Activated T-cell treated with anti-CD3 and anti-CD28 coated beads, Interleukin-2, amount 50 U/mL, for 1 hour (primary cell): ENCODE data around the gene SFT2D3.

ENCODE experiments used
- DNase-seq: peaks from one replicate; pipeline ENCODE4 v3.0.0-alpha.2; 2020

The SFT2D3 gene

DNA sequence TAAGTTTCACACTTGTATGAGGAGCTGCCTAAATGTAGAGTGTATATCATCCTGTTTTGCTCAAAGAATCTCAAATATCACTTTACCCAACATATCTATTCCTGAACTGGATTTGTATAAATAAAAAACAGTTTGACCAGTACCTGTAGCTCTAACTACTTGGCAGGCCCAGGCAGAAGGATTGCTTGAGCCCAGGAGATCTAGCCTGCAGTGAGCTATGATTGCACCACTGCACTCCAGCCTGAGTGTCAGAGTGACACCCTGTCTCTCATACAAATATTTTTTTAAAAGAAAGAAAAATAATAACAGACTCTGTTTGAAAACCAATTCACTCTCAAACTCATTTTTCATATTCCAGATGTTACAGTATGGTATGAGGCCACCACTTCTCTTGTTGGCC lies 18.2 kb upstream of the SFT2D3 start:
- no peak for DNase-seq

DNA sequence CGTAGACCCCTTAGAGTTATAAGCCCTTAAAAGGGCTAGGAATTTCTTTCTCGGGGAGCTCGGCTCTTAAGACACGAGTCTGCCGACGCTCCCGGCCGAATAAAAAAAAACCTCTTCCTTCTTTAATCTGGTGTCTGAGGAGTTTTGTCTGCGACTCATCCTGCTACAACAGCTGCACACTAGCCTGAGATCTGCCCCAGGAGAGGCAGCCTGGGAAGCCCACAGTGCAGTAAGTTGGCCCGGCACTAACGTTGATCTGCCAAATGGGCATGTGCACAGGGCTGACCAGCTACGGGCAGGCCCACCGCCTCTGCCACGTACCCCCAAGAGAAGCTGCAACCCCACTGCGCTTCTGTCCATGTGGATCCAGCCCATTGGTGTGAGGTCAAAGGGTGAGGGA lies 17.5 kb upstream of the SFT2D3 start:
- no peak for DNase-seq

DNA sequence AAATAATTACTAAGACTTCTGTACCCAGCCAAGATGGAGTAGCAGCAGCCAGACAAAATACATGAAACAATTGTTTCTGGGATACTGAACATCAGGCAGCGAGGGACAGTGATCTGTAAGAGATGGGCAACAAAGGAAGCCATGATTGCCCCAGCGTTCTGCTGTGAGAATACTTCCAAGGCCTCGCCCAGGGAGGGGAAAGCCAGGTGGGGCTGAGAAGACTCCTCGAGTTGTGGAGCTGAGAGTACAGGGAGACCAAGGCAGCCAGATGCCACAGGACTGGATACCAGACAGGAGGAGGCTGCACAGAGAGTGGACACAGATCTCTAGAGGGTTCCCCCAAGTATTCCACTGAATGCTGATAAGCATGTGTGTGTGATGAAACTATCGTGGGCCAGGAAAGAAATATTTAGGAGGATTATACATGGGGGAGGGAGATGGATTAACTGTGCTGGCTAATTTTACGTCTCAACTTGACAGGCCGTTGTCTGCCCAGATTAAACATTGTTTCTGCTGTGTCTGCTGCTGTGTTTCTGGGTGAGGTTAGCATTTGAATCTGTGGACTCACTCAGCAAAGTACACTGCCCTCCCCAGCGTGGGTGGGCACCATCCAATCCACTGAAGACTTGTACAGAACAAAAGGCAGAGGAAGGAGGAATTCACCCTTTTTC lies 15.8 kb upstream of the SFT2D3 start:
- DNase-seq, result no peak

DNA sequence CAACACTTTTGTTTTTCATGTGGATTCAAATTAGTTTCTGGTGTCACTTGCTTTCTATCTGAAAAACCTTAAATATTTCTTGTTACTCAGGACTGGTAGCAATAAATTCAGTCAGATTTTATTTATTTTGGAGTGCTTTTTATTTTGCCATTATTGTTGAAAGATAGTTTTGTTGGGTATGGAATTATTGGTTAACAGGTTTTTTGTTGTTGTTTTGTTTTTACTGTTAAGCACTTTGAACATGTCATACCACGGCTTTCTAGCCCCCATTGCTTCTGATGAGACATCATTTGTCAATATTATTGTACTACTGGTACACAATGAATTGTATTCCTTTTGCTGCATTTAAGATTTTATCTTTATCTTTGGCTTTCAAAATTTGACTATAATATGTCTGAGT lies 12.9 kb upstream of the SFT2D3 start:
- DNase-seq, result no peak

DNA sequence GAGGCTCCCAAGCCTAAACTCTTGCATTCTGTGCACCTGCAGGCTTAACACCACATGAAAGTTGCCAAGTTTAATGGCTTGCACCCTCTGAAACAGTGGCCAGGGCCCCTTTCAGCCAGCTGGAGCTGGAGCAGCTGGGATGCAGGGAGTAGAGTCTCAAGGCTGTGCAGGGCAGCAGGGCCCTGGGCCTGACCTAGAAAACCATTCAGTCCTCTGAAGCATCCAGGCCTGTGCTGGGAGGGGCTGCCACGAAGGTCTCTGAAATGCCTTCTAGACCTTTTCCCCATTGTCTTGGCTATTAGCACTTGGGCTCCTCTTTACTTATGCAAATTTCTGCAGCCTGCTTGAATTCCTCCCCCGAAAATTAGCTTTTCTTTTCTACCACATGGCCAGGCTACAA lies 10.6 kb upstream of the SFT2D3 start:
- no peak for DNase-seq

DNA sequence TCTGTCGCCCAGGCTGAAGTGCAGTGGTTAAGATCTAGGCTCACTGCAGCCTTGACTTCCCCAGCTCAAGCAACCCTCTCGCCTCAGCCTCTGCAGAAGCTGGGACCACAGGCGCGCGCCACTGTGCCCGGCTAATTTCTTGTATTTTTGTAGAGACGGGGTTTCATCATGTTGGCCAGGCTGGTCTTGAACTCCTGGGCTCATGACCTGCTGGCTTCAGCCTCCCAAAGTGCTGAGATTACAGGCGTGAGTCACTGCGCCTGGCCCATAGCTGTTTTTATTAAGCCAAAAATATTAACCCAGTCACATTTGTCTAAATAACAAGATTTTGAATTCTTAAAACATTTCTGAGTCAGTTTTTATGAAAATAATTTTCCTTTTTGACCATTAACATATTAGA lies 6.3 kb upstream of the SFT2D3 start:
- DNase-seq, result no peak

DNA sequence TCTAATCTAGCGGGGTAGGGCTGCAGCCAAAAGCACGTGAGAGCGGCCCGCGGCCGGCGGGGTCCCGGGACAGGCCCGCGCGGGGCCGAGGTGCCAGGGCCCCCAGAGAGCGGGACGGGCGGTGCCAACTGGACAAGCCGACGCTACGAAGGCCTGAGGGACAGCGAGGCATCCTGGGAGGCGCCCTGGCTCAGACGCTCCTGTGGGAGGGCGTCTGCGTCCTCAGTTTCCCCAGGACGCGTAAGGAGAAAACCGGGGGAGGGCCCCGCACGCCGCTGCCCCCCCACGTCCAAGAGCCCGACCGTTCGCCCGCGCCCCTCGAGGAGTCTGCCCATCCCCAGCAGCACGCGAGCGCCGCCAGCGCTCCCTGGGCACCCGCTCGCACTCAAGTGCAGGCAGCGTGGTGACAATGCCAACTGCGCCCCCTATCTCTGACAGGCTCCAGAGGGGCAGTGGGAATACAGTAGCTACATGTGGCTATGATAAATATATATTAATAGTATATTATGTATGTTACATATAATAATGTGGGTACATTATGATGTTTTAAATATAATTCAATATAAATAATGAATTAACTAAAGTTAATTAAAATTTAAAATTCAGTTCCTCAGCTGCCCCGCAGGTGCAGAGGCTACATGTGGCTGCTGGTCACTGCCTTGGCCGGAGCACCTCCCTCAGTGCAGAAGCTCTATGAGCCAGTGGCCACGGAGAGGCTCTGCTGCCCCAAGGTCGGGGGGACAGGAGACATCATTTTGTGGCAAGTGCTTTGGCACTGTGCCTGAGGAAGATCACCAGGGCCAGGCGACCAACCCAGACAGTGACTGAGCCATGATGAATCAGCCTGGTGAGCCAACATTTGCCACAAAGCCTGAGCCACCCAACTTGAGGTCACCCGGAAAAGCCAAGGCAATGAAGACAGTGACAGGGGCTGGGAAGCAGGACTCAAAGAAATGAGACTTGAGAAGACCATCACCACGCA lies 5.5 kb upstream of the SFT2D3 start:
- no peak for DNase-seq

DNA sequence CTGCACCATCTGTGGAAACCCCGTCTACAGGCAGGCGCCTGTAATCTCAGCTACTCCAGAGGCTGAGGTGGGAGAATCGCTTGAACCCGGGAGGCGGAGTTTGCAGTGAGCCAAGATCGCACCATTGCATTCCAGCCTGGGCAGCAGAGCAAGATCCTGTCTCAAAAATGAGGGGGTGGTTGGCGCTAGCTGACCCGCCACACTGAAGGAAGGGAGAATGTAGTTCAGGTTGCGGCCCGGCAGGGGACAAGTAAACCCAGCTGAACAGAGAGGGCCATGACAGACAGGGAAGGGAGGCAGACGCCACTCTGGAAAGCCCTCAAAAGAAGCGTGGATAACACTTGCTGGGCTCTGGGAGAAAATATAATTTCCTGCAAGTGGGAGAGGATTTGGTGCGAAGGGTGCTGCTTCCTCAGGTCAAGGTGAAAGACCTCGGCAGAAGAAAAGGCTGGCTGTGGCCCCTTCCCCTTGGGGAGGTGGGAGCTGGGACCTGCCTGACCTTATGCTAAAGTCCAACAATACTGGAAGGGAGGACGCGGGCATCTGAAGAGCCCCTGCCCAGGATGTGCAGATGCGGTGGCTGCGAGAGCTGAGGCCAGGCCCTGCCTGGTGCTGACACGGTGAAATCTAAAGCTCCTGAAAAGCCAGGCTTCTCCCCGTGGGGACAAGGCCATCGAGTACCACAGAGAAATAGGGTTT lies 3.7 kb upstream of the SFT2D3 start:
- DNase-seq, result no peak

DNA sequence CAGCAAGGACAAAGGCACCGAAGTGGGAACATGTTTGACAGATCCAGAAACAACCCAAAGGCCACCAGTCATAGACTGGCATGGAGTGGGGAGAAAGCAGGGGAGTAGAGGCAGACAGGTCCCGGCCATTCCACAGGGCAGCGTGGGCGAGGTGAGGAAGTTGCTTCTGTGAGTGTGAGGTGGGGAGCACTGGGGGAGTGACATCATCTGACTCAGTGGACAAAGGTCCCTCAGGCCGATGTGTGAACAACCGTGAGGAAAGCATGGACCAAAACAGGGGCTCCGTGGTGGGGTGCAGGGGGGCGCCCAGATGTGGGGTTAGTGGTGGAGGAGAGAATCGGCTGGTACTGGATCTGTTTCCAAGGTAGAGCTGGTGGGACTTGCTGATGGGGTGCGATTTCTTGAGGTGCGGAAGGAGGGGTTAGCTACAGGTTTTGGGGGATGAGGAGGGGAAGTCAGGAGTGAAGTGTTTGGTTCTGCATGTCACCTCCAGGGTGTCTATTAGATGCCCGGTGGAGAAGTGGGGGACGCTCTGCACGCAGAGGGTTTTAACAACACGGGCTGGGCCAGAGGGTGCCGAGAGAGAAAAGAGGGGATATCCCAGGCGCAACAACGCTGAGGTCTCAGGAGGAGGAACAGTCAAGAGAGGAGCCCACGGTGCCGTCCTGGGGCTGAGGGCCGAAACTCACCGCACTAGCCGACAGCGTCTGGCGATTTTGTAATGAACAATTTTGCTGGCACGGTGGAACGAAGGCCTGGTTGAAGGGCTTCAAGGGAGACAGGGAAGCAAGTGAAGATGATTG lies 2.5 kb upstream of the SFT2D3 start:
- DNase-seq, result no peak

DNA sequence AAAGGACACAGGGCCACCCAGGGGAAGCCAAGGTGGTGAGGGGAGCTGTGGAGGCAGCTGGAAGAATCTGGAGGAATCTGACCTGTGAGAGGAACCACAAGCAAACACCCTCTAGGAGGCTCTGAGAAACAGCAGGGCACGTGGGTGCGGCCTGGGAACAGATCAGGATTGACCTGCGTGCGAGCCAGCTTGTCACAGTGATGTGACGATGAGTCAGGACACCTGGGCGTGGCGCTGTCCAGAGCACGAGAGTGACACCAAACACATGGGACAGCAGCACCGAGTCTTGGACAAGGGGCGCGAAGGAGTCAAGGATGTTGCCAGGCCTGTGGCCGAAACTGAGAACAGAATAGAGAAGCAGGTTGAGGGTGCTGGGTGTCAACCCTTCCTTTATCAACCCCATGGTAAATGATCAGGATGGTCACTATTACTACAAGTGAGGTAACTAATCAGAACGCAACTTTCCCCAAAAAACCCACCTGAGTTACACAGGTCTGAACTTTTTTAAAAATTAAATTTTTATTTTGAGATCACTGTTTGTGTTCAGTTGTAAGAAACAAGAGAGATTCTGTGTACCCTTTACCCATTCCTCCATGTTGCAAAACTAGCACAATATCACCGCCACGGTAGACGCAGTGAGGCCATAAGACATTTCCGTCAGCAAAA lies 637 bp upstream of the SFT2D3 start:
- no peak for DNase-seq

DNA sequence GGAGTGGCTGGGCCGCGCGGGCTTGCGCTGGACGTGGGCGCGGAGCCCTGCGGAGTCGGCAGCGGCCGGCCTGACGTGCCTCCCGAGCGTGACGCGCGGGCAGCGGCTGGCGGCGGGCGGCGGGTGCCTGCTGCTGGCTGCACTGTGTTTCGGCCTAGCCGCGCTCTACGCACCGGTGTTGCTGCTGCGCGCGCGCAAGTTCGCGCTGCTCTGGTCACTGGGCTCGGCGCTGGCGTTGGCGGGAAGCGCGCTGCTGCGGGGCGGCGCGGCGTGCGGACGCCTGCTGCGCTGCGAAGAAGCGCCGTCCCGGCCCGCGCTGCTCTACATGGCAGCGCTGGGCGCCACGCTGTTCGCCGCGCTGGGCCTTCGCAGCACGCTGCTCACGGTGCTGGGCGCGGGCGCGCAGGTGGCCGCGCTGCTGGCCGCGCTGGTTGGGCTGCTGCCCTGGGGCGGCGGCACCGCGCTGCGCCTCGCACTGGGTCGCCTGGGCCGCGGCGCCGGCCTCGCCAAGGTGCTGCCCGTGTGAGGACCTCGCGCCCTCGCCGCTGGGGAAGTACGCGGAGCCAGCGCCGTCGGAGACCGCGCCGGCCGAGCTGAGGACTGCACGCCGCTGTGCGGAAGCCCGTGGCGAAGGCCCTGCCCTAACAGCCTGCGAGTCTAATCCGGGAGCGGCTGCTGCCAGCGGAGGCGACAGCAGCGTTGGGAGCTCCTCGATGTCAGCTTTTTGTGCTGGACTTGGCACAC lies 526 bp downstream of the SFT2D3 start:
- DNase-seq, result peak; percentile 87

DNA sequence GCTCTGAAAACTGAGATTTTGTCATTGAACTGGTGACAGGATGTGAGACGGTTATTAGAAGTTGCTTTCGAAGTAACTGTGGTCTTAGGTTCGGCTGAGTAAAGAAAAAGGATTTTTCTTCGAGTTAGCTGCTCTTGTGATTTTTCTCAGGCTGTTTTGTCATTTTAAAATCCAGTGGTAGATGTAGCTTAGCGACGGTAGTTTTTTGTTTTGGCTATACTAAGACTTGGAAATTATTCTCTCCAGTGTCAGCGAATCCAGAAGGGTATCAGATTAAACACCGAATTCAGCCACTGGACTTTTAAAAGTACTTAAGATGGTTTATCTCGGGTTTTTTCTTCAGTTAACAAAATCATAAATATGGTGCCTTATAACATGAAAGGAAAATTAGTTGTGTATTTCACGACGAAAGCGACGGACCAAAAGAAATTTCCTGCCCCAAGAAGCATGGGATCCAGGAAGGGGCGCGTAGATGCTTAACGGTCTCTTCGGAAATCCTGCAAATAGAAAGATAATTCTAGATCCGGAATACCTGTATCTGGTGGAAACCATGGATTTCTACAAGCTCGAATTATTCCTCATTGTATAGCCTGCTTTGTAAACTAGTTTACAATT lies 1.2 kb downstream of the SFT2D3 start:
- DNase-seq, result no peak

DNA sequence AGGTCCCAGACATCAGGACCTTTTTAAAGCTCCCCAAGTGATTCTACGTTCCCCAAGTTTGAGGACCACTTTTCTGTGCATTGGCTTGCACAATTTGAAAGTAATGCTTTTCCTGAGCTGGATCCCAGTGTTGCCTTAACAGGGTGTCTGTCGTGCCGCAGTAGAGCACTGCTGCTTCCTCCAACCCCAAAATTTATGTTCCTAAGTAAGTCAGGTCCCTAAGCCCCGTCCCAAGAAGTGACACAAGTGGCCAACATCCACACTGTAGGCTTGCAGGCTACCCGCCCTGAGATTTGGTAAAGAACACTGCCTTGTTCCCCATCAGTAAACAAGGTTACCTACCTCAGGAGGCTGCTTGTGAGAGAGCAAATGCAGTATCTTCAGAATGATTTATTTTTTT lies 2.0 kb downstream of the SFT2D3 start:
- no peak for DNase-seq

DNA sequence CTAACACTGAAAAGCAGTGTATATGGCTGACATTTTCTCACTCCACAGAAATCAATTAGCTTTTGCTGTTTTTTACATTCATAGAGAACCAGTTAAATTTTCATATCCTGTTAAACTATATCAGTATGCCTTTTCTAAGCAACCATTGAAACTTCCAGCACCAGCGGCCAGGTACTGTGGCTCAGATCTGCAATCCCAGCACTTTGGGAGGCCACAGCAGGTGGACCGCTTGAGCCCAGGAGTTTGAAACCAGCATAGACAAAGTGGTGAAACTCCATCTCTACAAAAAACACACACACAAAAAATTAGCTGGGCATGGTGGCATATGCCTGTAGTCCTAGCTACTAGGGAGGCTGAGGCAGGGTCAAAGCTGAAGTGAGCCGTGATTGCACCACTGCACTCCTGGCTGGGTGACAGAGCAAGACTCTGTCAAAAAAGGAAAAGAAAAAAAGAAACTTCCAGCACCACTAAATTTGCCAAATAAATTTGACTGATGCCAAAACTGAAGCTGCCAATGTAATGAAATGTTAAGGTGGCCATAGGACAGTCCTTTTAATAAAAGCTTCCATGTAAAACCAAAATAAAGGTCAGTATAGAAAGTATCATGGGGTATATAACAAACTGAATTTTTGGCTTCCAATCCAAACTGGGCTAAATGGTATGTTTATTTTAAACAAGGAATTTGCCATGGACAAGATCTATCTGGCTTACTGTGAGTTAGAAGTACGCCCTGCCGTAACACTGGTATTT lies 3.5 kb downstream of the SFT2D3 start:
- DNase-seq, result no peak

DNA sequence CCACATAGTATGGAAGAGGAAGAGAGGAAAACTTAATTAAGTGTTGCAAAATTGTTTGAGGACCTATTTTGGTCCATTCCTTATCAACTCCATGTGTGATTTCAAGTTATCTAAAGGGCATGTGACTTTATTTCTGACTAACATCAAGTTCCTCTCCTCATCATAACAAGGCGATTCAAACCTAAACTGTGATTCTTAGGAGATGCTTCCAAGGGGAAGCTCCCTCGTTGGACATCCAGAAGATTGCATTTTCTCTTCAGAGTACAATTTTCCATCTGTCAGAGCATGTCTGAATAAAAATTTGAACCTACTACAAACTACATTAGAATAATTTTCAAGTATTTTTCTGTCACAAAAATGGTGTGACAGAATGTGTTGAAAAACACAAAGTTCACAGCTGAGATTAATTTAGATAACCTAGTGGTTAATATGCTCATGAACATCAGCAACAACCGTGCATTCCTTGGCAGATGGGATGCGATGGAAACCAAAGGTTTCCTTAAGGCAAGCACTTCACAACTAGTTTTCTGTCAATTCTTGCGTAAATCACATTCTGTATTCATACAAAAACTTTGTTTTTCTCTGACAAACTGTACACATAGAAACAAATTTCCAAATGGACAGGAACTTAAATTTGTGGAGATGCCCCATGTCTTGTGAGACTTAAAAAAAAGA lies 4.2 kb downstream of the SFT2D3 start:
- DNase-seq, result no peak

DNA sequence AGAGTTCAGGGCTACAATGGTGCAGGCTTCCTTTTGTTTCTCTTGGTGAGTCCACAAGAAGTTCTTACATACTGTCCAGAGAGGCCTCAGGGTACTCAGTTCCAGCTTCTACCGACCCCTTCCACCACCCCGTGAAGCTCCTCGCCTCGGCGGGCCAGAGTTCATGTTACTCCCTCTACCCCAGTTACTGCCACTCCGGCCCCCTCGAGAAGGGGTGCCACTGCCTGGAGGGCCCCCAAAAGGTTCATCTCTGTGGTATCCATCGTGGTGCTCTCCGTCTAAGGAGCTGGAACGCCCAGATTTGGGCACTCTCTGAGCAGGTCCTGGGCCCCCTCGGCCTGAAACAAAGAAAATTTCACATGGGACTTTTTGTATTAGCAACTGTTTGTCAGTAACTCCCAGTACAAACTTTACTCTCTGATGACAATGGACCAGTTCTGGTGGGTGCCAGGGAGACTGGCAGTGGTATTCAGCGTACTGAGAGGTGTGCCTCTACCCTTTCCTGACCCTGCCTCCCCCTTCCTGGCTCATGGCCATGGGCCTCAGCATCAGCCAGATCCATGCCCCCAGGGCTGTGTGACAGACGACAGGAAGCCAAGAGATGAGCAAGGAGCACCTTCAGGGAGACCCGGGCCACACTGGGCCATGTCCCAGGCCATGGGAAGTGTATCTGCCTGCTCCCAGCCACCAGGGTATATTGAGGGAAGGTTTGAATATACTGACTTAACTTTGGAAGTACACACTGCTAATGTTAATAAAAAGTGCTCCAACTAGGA lies 5.1 kb downstream of the SFT2D3 start:
- no peak for DNase-seq

DNA sequence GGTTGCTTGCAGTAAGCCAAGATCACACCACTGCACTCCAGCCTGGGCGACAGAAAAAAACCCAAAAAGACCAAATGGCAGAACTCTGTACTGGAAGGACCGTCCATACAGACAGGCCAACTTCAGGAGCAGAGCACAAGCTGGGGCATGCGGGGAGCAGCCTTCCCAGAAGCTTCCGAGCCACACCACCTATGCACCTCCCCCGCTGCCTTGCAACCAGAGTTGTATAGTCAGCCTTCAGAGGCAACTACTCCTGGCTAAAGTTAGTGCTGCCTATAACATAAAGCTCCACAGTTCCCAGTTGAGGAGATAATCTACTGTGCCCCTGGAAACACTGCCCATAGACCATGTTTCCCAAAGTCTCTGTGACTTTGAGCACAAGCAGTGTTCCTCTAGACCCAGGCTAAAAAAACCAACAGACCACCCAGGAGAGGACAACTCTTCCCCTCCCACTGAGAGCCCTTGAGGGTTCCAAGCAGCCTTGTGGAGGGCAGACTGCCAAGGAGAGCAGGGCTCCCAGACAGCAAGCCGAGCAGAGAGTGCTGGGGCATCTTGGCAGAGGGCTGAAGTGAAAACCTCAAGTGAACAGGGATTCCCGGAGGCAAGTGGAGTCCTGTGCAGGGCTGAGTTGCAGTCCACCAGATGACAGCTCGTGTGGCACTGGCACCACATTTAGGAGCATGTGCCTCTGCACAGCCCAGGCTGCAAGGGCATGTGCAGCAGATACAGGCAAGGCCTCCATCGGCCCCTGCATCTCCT lies 6.8 kb downstream of the SFT2D3 start:
- DNase-seq, result no peak

DNA sequence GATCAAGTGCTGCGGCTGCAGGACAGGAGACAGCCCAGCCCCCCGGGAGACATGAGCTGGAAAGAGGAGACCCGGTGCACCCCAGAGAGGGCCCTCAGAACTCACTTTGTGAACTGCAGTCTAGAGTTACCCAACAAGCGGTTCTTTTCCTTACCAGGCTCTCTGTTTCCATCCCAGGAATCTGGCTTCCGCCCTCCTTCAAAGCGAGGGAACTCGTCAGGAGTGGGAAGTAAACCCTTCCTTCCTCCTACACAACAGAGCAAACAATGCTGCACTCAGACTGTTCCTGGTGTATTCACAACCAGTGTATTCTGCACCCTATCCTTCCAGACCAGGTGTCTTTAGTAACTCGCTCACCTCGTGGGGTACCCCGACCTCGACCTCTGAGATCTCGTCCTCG lies 8.0 kb downstream of the SFT2D3 start:
- no peak for DNase-seq
